Right atrium auricular region (tissue), 2 donors: Measurements from ENCODE around the gene FLT1. TPM values are rescaled to one million over a fixed set of nuclear protein-coding genes. Genes with fewer than 3 reads are reported as not detected.

Source experiments
- DNase-seq: peaks from one replicate; pipeline ENCODE4 v3.0.0-alpha.2; 2019; ENCODE audit warnings: low spot score
- H3K27ac ChIP-seq, 2 donors: fragments of 200-600 bp; sonication (generic); 1 replicate in 1 of 2; 2 replicates in 1 of 2; pipeline ENCODE4 v1.5.1; 2016 to 2019
- H3K27me3 ChIP-seq, 2 donors: fragments of 200-600 bp; sonication (generic); one replicate each; pipeline versions ENCODE4 v1.5.1 to v1.6.0; 2017 to 2019
- H3K36me3 ChIP-seq: fragments of 200-600 bp; sonication (generic); one replicate; pipeline ENCODE4 v1.5.1; 2016
- H3K4me1 ChIP-seq, 2 donors: fragments of 200-600 bp; sonication (generic); one replicate each; pipeline versions ENCODE4 v1.5.1 to v1.6.0; 2017 to 2019
- H3K4me3 ChIP-seq, 2 donors: fragments of 200-600 bp; sonication (generic); 1 replicate in 1 of 2; 2 replicates in 1 of 2; pipeline ENCODE4 v1.5.1; 2017 to 2019; ENCODE audit warnings: mild to moderate bottlenecking in 1 of 2, moderate library complexity in 1 of 2
- H3K9me3 ChIP-seq, 2 donors: fragments of 200-600 bp; sonication (generic); one replicate each; pipeline ENCODE4 v1.5.1; 2019
- total RNA-seq, 2 donors: library from RNA; depleted of rRNA; stranded (reverse); fragments of >200 nt; gene quantifications; one replicate each; pipeline ENCODE4 v1.1.0, GENCODE V29; 2016
- TF ChIP-seq, protein P1 (sequence below), 2 donors: fragments of 200-600 bp; sonication (generic); IDR thresholded peaks; one replicate each; pipeline ENCODE4 v1.5.1; 2019; ENCODE audit warnings: antibody characterized with exemption in 2 of 2

FLT1 gene
- total RNA-seq, 2 donors from 2014 or later = 40.0 to 51.3 TPM

DNA sequence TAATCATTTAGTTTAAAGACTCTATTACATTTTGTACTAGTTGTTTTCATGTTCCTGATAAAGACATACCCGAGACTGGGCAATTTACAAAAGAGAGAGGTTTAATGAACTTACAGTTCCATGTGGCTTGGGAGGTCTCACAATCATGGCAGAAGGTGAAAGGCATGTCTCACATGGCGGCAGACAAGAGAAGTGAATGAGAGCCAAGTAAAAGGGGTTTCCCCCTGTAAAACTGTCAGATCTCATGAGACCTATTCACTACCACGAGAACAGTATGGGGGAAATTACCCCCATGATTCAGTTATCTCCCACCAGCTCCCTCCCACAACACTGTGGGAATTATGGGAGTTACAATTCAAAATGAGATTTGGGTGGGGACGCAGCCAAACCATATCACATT, 227.4 kb downstream of the FLT1 start:
- no peaks in the 10 kb centered on the region for H3K9me3 ChIP-seq
- no peaks in the 10 kb centered on the region for H3K4me1 ChIP-seq
- H3K36me3 ChIP-seq = peaks cover 36% of the 10 kb centered on the region
- TF ChIP-seq, protein P1, sequence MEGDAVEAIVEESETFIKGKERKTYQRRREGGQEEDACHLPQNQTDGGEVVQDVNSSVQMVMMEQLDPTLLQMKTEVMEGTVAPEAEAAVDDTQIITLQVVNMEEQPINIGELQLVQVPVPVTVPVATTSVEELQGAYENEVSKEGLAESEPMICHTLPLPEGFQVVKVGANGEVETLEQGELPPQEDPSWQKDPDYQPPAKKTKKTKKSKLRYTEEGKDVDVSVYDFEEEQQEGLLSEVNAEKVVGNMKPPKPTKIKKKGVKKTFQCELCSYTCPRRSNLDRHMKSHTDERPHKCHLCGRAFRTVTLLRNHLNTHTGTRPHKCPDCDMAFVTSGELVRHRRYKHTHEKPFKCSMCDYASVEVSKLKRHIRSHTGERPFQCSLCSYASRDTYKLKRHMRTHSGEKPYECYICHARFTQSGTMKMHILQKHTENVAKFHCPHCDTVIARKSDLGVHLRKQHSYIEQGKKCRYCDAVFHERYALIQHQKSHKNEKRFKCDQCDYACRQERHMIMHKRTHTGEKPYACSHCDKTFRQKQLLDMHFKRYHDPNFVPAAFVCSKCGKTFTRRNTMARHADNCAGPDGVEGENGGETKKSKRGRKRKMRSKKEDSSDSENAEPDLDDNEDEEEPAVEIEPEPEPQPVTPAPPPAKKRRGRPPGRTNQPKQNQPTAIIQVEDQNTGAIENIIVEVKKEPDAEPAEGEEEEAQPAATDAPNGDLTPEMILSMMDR (IDR thresholded peaks at IDR 0.05) = no peak
- H3K27ac ChIP-seq = no peak overlapping the region
- no peak for DNase-seq
- no peaks in the 10 kb centered on the region for H3K27me3 ChIP-seq
- no peak overlapping the region for H3K4me3 ChIP-seq

DNA sequence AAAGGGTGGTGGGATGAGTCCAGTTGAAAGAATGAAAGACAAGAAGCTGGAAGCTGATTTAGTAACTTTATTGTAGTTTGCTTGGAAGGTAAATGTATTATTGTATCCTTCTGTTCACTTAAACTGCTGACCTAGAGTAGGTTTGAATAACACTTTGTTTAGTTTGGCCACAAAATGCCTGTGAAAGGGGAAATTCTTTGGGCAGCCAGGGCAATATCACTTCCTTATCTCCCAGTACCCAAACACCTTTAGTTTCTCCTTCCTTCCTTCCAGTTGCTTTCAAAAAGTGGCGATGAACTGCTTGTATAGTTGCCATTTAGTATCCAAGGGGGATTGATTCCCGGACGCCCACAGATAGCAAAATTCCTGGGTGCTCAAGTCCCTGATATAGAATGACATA, 236.5 kb downstream of the FLT1 start:
- DNase-seq = no peak
- no peaks in the 10 kb centered on the region for H3K4me1 ChIP-seq
- no peak overlapping the region for H3K4me3 ChIP-seq
- no peaks in the 10 kb centered on the region for H3K9me3 ChIP-seq
- peaks cover 26% of the 10 kb centered on the region for H3K36me3 ChIP-seq
- H3K27me3 ChIP-seq = no peaks in the 10 kb centered on the region
- TF ChIP-seq, protein P1 (IDR thresholded peaks at IDR 0.05) = no peak
- H3K27ac ChIP-seq = no peak overlapping the region

DNA sequence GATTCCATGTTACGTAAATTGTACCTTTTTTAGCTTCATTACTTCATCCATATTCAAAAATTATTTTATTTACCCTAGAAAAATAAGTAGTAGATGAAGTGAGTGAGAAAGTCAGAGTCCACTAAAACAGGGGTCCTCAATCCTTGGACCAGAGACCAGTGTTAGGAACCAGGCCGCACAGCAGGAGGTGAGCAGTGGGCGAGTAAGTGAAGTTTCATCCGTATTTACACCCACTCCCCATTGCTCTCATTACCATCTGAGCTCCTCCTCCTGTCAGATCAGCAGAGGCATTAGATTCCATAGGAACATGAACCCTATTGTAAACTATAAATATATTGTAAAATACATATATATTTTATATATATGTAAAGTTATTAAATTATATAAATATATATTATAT, 237.6 kb downstream of the FLT1 start:
- no peak for DNase-seq
- Histone ChIP-seq H3K27ac (no peak overlapping the region), H3K4me1 (no peaks in the 10 kb centered on the region), H3K27me3 (no peaks in the 10 kb centered on the region), H3K4me3 (no peak overlapping the region), H3K36me3 (peaks cover 21% of the 10 kb centered on the region), H3K9me3 (no peaks in the 10 kb centered on the region)
- TF ChIP-seq, protein P1 (IDR thresholded peaks at IDR 0.05) = no peak

DNA sequence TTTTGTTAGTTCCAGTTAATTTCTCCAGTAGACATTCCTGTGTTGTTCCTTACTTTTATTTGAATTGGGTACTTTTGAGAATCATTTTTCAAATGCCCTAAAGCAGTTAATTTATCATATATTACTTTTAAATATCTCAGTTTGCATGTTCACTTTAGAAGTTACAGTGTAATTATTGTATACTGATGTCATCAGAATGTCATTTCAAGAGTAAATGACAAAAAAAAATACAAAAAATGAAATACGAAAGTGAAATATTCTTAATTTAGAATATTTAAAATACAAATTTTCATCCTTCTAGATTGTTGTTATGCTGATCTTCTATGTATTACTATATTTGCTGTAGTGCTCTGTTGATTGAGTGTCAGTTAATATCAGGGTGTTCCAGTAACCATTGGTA, 242.4 kb downstream of the FLT1 start:
- no peak overlapping the region for H3K27ac ChIP-seq
- no peak overlapping the region for H3K4me3 ChIP-seq
- TF ChIP-seq, protein P1 (IDR thresholded peaks at IDR 0.05) = no peak
- H3K27me3 ChIP-seq = no peaks in the 10 kb centered on the region
- DNase-seq = no peak
- H3K9me3 ChIP-seq = no peaks in the 10 kb centered on the region
- no peaks in the 10 kb centered on the region for H3K4me1 ChIP-seq
- peaks cover 14% of the 10 kb centered on the region for H3K36me3 ChIP-seq

DNA sequence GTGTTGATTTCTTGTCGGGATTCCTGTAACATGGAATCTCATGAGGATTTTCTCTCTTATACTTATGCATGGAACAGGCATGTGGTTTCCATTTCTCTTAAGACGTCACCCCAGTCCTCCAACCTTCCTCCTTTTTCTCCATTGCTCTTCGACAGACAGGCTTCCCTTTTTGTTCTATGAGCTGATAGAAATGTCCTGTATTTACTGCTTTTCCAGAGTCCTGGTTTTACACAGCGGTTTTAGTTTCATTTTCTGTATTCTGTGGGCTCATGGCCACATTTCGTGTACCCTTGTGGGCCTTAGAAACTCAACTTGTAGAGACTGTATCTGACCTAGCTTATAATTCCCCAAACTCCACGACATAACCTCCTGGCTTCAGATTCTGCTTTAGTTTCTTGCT, 243.5 kb downstream of the FLT1 start:
- Histone ChIP-seq H3K27ac (no peak overlapping the region), H3K9me3 (no peaks in the 10 kb centered on the region), H3K4me3 (no peak overlapping the region)

DNA sequence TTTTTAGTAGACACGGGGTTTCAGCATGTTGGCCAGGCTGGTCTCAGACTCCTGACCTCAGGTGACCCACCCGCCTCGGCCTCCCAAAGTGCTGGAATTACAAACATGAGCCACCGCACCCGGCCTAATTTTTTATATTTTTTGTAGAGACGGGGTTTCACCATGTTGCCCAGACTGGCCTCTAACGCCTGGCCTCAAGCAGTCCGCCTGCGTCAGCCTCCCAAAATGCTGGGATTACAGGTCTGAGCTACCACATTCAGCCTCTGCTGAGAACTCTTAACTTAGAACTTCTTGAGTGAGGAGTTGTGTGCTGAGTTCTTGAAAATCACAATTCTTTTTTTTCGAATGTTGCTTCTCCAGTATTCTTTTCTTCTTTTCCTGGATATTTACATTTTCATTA, 244.4 kb downstream of the FLT1 start:
- TF ChIP-seq, protein P1 (IDR thresholded peaks at IDR 0.05) = no peak
- H3K27me3 ChIP-seq = no peaks in the 10 kb centered on the region
- no peak overlapping the region for H3K27ac ChIP-seq
- H3K9me3 ChIP-seq = no peaks in the 10 kb centered on the region
- no peak overlapping the region for H3K4me3 ChIP-seq
- H3K36me3 ChIP-seq = no peaks in the 10 kb centered on the region
- DNase-seq = no peak
- H3K4me1 ChIP-seq = no peaks in the 10 kb centered on the region

More for the DNA sequence above, 243.5 kb downstream of the FLT1 start:
- Histone ChIP-seq H3K4me1 (no peaks in the 10 kb centered on the region), H3K36me3 (peaks cover 4% of the 10 kb centered on the region), H3K27me3 (no peaks in the 10 kb centered on the region)
- TF ChIP-seq, protein P1 (IDR thresholded peaks at IDR 0.05) = no peak
- DNase-seq = no peak
